Hepatocyte (in vitro differentiated cells): ENCODE measurements around the gene MYO19. TPM values are rescaled to one million over a fixed set of nuclear protein-coding genes. Genes with fewer than 3 reads are reported as not detected.

ENCODE experiments used
- DNase-seq: peaks from one replicate; pipeline ENCODE4 v3.0.0-alpha.2; 2016; ENCODE audit warnings: low spot score
- H2AFZ ChIP-seq: fragments of 200-600 bp; sonication (generic); 2 replicates; pipeline ENCODE4 v1.6.0; 2016; ENCODE audit warnings: antibody characterized with exemption, mild to moderate bottlenecking
- H3K27ac ChIP-seq: fragments of 200-600 bp; sonication (generic); 2 replicates; pipeline ENCODE4 v1.5.1; 2016; ENCODE audit warnings: mild to moderate bottlenecking
- H3K27me3 ChIP-seq: fragments of 200-600 bp; sonication (generic); 2 replicates; pipeline ENCODE4 v1.6.1; 2016
- H3K36me3 ChIP-seq: fragments of 200-600 bp; sonication (generic); replicated peaks from 2 replicates; pipeline ENCODE4 v1.5.1; 2016; ENCODE audit warnings: low read depth; ENCODE audit not compliant: insufficient read depth
- H3K4me1 ChIP-seq: fragments of 200-600 bp; sonication (generic); 2 replicates; pipeline ENCODE4 v1.5.1; 2016; ENCODE audit warnings: mild to moderate bottlenecking, moderate library complexity; ENCODE audit not compliant: insufficient read depth
- H3K4me2 ChIP-seq: fragments of 200-600 bp; sonication (generic); 2 replicates; pipeline ENCODE4 v1.6.0; 2016
- H3K4me3 ChIP-seq: fragments of 200-600 bp; sonication (generic); 2 replicates; pipeline ENCODE4 v1.5.1; 2016; ENCODE audit warnings: mild to moderate bottlenecking
- H3K79me2 ChIP-seq: fragments of 200-600 bp; sonication (generic); 2 replicates; pipeline ENCODE4 v1.6.0; 2017; ENCODE audit warnings: mild to moderate bottlenecking
- H3K9me2 ChIP-seq: fragments of 200-600 bp; sonication (generic); replicated peaks from 2 replicates; pipeline ENCODE4 v1.6.0; 2017; ENCODE audit warnings: mild to moderate bottlenecking; ENCODE audit not compliant: insufficient read depth
- H3K9me3 ChIP-seq: fragments of 200-600 bp; sonication (generic); 2 replicates; pipeline ENCODE4 v1.5.1; 2016; ENCODE audit warnings: low read depth, mild to moderate bottlenecking
- H4K20me1 ChIP-seq: fragments of 200-600 bp; sonication (generic); 2 replicates; pipeline ENCODE4 v1.6.0; 2016; ENCODE audit warnings: mild to moderate bottlenecking; ENCODE audit not compliant: insufficient read depth, poor library complexity, severe bottlenecking
- CTCF ChIP-seq: fragments of 200-600 bp; sonication (generic); IDR thresholded peaks from 2 replicates; pipeline ENCODE4 v1.5.1; 2016; ENCODE audit warnings: antibody characterized with exemption, mild to moderate bottlenecking; ENCODE audit not compliant: poor library complexity
- EZH2 ChIP-seq: fragments of 200-600 bp; sonication (generic); IDR thresholded peaks from 2 replicates; pipeline ENCODE4 v1.6.1; 2016; ENCODE audit warnings: antibody characterized with exemption, mild to moderate bottlenecking, borderline replicate concordance
- EZH2phosphoT487 ChIP-seq: fragments of 200-600 bp; sonication (generic); IDR thresholded peaks from one replicate; pipeline ENCODE4 v1.6.1; 2018; ENCODE audit warnings: antibody characterized with exemption, mild to moderate bottlenecking, low read depth, moderate library complexity; ENCODE audit not compliant: unreplicated experiment, severe bottlenecking
- WGBS: methylation state at CpG from one replicate; pipeline ENCODE4 v1.1.6; 2016; ENCODE audit warnings: low lambda C conversion rate; ENCODE audit errors: missing lambda C conversion rate; 5-methylcytosine and 5-hydroxymethylcytosine counted together
- polyA plus RNA-seq: library from polyadenylated mRNA; unstranded; fragments of >200 nt; fragmentation: Nextera tagmentation; extraction: Ambion mirVana; gene quantifications from 2 replicates; pipeline ENCODE4 v1.2.1, GENCODE V29; 2016
- total RNA-seq: library from RNA; depleted of rRNA; stranded (reverse); fragments of >200 nt; gene quantifications from 2 replicates; pipeline ENCODE4 v1.2.3, GENCODE V29; 2014

MYO19 gene
- total and polyA plus RNA-seq, 2 experiments from 2014 or later, result 19.7 to 29.8 TPM

DNA sequence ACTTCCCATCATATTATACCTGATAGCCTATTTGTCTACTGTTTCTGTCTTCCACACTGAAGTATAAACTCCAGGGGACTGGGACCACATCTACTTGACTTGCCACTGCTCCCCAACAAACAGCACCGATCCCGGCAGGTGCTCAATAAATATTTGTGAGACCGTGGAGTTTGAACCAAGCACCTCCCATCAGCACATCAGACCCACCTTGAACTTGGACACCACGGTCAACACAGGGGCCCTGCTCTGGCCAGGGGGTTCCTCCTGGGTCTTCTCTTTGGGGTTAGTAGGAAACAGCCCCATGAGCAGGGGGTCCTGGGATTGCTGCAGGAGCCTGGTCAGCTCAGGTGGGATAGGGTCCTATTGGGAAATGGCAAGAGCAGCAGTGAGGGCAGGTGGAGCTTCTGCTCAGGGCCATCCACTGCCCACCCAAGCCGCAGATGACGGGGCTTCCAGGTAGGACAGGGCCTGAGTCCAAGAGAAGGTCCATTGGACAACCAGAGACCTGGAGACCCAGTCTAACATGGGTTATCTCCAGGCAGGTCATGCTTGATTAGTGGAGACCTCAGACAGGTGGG, 28.3 kb downstream of the MYO19 start:
- no peak for DNase-seq
- Histone ChIP-seq H2AFZ (no peak overlapping the region), H3K4me1 (no peaks in the 10 kb centered on the region), H3K27me3 (no peaks in the 10 kb centered on the region), H3K9me2 (no peaks in the 10 kb centered on the region), H3K79me2 (no peaks in the 10 kb centered on the region), H3K9me3 (no peaks in the 10 kb centered on the region), H3K4me3 (no peak overlapping the region), H4K20me1 (no peaks in the 10 kb centered on the region), H3K27ac (no peak overlapping the region), H3K4me2 (no peak overlapping the region), H3K36me3 (no peaks in the 10 kb centered on the region)
- WGBS, result 82% methylated on average over 6 of the region's 6 CpGs
- TF ChIP-seq EZH2phosphoT487 (no peak), CTCF (no peak), EZH2 (no peak)

GRCh38 chr17:36505171-36505570, 29.5 kb downstream of the MYO19 start:
- no peak for DNase-seq
- no peaks in the 10 kb centered on the region for H3K36me3 ChIP-seq
- WGBS, result 96% methylated on average over 8 of the region's 8 CpGs
- H3K9me3 ChIP-seq, result no peaks in the 10 kb centered on the region
- no peaks in the 10 kb centered on the region for H3K4me1 ChIP-seq
- H3K27ac ChIP-seq, result no peak overlapping the region
- no peak for TF ChIP-seq EZH2
- TF ChIP-seq CTCF, result no peak
- no peak for TF ChIP-seq EZH2phosphoT487
- H3K9me2 ChIP-seq, result no peaks in the 10 kb centered on the region
- H2AFZ ChIP-seq, result no peak overlapping the region
- no peak overlapping the region for H3K4me3 ChIP-seq
- no peaks in the 10 kb centered on the region for H3K79me2 ChIP-seq
- no peaks in the 10 kb centered on the region for H3K27me3 ChIP-seq
- no peak overlapping the region for H3K4me2 ChIP-seq
- H4K20me1 ChIP-seq, result no peaks in the 10 kb centered on the region

DNA sequence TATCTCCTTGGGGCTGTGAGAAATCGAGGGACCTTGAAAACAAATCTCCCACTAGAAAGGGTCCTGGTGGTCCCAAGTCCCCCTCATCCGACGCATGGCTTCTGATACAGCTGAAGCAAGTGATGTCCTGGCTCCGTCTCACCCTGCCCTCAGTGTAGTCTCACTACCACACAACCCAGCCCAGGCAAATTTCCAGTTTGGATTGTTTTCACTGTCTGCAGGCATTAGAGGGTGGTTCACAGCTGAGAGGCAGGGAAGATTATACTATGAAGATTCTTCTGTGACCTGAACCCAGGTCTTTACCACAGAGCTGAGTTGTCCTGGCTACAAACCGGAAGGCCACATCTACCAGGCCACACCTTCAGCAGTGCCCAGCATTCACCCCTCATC, 30.5 kb downstream of the MYO19 start:
- no peaks in the 10 kb centered on the region for H3K36me3 ChIP-seq
- no peak overlapping the region for H3K27ac ChIP-seq
- WGBS, result 99% methylated on average over 5 of the region's 5 CpGs
- H3K9me2 ChIP-seq, result no peaks in the 10 kb centered on the region
- H3K4me3 ChIP-seq, result no peak overlapping the region
- no peak overlapping the region for H2AFZ ChIP-seq
- no peaks in the 10 kb centered on the region for H3K79me2 ChIP-seq
- no peaks in the 10 kb centered on the region for H3K27me3 ChIP-seq
- H3K4me2 ChIP-seq, result no peak overlapping the region
- no peaks in the 10 kb centered on the region for H3K9me3 ChIP-seq
- no peaks in the 10 kb centered on the region for H3K4me1 ChIP-seq
- no peak for TF ChIP-seq EZH2phosphoT487
- TF ChIP-seq CTCF, result no peak
- TF ChIP-seq EZH2, result no peak
- DNase-seq, result no peak
- H4K20me1 ChIP-seq, result no peaks in the 10 kb centered on the region
